ENCODE data around the gene ZNF746.

- TF ChIP-seq CTCF (IDR thresholded peaks at IDR 0.05 in 2 of 3, conservative IDR thresholded peaks at IDR 0.05 in 1 of 3; ENCODE audit: control insufficient read depth in 2 of 3, extremely low read depth in 1 of 3, insufficient read depth in 1 of 3, low read depth in 3 of 3, low read length in 3 of 3) (no peak), CHD4 (IDR thresholded peaks at IDR 0.05) (no peak)
These were observed 18.9 kb downstream of the ZNF746 start for GRCh38 chr7:149478754-149479153.
